Smooth muscle cell of the brain vasculature (primary cell): ENCODE data around the gene C21orf58.
A peak's percentile ranks its signal among the peaks of the same experiment; 100 is the strongest.

ENCODE experiments used
- DNase-seq: peaks from one replicate; pipeline ENCODE4 v3.0.0-alpha.2; 2012; ENCODE audit warnings: low read depth, low spot score

The C21orf58 gene

GRCh38 chr21:46297338-46298271 lies 26.1 kb downstream of the C21orf58 start:
- no peak for DNase-seq

GRCh38 chr21:46295996-46296752 lies 27.5 kb downstream of the C21orf58 start:
- no peak for DNase-seq

GRCh38 chr21:46295177-46295770 lies 28.4 kb downstream of the C21orf58 start:
- no peak for DNase-seq

GRCh38 chr21:46294647-46295176 lies 29.0 kb downstream of the C21orf58 start:
- DNase-seq, result no peak

GRCh38 chr21:46291561-46291960 lies 32.1 kb downstream of the C21orf58 start:
- no peak for DNase-seq

- no peak for DNase-seq
Observed at GRCh38 chr21:46289655-46290179, 34.0 kb downstream of the C21orf58 start.

- no peak for DNase-seq
Observed at GRCh38 chr21:46287541-46287940, 36.1 kb downstream of the C21orf58 start.

GRCh38 chr21:46286648-46287002 lies 37.0 kb downstream of the C21orf58 start:
- DNase-seq, result no peak

DNA sequence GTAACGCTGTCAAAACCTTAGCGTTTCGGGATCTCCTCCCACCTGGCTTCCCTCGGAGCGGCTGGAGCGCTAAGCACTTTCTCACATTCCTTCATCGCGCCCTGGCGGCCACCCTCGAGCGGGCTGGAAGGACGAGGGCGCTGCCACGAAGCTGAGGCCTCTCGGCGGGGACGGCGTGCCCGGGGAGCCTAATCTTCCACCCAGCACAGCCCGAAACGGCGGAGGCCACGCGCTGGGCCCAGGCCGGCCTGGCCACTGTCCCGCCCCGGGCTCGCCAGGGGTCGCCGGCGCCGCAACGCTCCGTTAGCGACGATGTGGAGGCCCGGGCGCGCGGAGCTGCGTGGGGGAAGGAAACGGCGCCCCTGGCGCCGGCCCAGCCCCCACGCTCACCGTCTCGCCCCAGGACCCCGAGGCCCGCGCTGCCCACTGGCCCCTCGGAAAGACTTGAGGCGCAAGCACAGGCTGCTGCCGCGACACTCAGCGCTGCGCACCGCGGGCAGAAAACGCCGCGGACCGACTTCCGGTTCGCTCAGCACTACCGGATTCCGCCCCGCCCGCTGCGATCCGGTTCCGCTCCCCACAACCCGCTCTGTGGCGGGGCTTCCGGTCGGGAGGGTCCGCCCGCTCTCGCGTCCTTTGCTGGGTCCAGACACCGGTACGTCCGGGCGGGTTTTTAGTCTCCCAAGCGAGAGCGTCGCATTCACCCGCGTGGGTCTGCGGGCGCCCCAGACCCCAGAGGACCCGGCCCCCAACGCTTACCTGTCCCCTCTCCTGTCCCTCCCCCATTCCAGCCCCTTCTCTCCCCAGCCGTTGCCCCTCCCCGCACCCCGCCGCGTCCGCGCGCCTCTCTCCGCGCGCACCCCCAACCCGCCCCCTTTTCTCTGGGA lies 37.7 kb downstream of the C21orf58 start, which contains the start of gene YBEY:
Gene YBEY (plus strand): TSS at position 582 of the 887 bp plus-strand sequence. CDS start 572 bp downstream, outside the sequence.
- peak; percentile 76 for DNase-seq

- DNase-seq, result no peak
Observed at GRCh38 chr21:46285206-46285661, 38.4 kb downstream of the C21orf58 start, which contains the start of gene MCM3AP. TSS of gene MCM3AP (minus strand) at chr21:46285611. CDS start at chr21:46285286, 325 bp downstream.

DNA sequence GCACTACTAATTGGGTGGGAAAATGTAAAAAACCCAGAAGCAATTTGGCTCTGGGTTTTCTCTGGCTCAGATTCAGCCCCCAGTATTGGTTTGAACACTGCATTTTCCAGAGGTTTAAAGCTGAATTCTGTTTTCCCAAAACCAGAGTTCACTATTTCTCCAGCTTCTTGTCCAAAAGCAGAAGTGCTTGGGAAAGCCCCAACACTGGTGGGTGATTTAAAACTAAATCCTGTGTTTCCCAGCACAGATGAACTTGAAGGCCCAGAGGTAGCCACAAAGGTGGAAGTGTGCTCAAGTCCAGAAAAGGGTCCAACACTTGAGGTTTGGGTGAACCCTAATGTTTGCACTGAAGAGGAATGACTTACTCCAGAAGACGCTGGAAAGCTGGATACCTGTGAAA lies 38.9 kb downstream of the C21orf58 start:
- no peak for DNase-seq

GRCh38 chr21:46284077-46284644 lies 39.5 kb downstream of the C21orf58 start:
- DNase-seq, result no peak

DNA sequence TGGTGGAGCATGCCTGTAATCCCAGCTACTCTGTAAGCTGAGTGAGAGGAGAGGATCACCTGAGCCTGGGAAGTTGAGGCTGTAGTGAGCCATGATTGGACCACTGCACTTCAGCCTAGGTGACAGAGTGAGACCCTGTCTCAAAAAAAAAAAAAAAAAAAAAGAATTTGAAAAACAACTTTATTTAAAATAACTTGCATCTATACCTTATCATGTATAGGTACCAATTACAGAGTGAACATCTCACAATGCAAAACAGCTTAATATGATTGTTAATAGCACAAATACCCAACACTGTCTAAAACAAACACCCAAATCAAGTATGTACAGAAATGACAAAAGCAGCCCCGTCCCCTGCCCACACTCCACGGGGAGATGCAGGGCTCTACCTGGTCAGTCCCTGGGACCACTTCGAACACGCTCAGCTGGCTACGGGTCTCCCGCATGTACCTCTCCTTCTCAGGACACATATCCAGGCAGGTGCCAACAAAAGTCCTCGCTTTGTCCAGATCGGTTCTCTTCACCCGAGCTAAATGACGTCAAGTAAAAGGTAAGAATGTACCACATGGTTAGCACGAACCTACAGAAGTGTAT lies 48.8 kb downstream of the C21orf58 start:
- DNase-seq, result no peak

GRCh38 chr21:46273341-46273740 lies 50.3 kb downstream of the C21orf58 start:
- DNase-seq, result no peak

DNA sequence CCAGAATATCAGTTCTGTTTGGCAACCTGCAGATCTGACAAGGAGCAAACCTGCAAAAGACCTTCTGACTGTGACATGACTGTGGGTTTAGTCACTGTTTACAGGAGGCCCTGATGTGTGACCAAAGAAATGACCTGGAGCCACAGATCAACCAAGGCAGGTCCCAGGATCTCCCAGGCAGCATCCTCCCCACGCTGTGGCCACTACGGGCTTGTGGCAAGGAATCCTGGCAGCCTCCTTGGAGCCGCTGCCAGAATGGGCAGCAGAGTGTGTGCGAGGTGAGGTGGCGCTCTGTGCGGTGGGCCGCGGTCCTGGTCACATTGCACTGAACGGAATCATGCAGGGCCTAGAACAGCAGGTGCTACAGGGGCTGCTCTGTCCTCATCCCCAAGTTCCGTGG lies 54.2 kb downstream of the C21orf58 start:
- DNase-seq, result no peak

GRCh38 chr21:46268371-46268770 lies 55.3 kb downstream of the C21orf58 start:
- no peak for DNase-seq

DNA sequence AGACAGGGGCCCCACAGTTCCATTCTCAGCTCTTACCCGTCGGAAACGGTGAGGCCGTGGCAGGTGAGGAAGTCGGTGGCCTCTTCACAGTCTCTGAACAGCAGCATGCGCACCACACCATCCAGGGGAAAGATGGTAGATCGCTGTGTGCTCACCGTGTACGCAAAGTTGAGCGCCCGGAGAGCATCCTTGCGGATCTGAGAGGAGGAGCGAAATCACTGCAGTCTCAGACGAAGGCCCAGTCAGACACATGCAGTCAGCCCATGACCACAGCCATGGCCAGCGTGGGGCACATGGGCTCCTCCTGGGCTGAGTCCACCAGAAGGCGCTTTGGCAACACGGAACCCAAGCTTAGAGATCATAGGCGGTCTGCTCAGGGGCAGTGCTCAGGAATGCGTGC lies 56.7 kb downstream of the C21orf58 start:
- no peak for DNase-seq

DNA sequence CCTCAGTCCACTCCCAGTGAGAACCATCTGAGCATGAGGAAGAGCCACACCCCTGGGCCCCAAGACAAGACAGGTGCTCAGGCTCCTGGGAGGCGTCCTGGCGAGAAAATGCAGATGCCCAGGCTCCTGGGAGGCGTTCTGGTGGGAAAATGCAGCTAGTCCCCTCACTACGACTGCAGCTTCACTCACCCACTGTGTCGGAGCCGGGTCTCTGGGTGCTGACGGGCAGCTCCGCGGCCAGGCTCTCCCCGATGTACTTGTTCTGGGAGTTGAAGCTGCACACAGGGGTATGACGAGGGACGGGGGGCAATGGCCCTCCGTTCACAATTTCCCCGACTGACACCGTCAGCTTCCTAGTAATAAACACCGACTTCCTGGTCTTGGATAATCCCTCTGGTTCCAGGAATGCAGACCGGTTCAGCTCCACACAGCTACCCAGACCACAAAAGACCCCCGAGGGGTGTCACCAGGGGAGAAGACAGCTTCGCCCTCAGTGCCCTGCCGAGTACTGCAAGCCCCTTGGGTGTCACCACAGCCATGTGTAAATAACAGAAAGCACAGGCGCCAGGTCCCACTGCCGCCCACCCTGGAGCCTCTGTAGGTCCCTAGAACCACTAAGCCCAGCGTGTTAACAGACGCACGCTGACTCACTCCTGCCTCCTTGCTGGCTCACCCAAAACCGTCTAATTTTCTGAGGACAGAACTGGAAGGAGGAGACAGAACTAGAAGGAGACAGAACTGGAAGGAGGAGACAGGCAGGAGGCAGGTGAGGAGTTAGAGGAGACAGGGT lies 57.7 kb downstream of the C21orf58 start:
- DNase-seq, result no peak

DNA sequence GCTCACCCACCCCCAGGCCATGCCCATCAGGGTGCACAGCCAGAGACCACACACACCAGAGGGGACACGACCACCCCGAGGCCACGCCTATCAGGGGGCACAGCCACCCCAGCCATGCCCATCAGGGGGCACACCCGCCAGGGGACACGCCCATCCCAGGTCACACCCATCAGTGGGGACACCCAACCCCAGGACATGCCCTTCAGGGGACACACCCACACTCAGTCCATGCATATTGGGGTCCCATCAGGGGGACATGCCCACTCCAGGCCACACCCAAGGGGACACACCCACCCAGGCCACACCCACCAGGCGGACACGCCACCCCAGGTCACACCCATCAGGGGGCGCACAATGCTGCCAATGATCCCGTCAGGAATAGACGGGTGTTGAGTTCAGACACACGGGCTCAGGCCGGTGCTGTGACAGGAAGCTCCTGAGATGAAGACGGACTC lies 59.0 kb downstream of the C21orf58 start:
- DNase-seq, result no peak
